ENCODE measurements around the gene DNAJC27. TPM values are rescaled to one million over a fixed set of nuclear protein-coding genes. Genes with fewer than 3 reads are reported as not detected.

The DNAJC27 gene
- total RNA-seq, 1 experiment from 2014 or later, result 2.0 TPM

- no peak for TF ChIP-seq EZH2 (IDR thresholded peaks at IDR 0.05; ENCODE audit: low read length, unreplicated experiment)
- TF ChIP-seq EZH2phosphoT487 (IDR thresholded peaks at IDR 0.05; ENCODE audit: borderline replicate concordance, low read length), result no peak
- TF ChIP-seq, protein P1, sequence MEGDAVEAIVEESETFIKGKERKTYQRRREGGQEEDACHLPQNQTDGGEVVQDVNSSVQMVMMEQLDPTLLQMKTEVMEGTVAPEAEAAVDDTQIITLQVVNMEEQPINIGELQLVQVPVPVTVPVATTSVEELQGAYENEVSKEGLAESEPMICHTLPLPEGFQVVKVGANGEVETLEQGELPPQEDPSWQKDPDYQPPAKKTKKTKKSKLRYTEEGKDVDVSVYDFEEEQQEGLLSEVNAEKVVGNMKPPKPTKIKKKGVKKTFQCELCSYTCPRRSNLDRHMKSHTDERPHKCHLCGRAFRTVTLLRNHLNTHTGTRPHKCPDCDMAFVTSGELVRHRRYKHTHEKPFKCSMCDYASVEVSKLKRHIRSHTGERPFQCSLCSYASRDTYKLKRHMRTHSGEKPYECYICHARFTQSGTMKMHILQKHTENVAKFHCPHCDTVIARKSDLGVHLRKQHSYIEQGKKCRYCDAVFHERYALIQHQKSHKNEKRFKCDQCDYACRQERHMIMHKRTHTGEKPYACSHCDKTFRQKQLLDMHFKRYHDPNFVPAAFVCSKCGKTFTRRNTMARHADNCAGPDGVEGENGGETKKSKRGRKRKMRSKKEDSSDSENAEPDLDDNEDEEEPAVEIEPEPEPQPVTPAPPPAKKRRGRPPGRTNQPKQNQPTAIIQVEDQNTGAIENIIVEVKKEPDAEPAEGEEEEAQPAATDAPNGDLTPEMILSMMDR (conservative IDR thresholded peaks at IDR 0.05; ENCODE audit: low read depth, low read length), result no peak
- peaks cover 20% of the 10 kb centered on the region for H3K79me2 ChIP-seq (ENCODE audit: low read length)
- no peak for DNase-seq
- H3K9me2 ChIP-seq (replicated peaks; ENCODE audit: low read length), result no peaks in the 10 kb centered on the region
- no peak overlapping the region for H3K9ac ChIP-seq (ENCODE audit: low read length)
- H3K4me1 ChIP-seq (ENCODE audit: insufficient read depth, low read length), result 0 out of 2 replicates have a peak, but pooled peaks cover 3% of the 10 kb centered on the region
- no peak overlapping the region for H3K4me2 ChIP-seq (ENCODE audit: low read length)
- H4K20me1 ChIP-seq (ENCODE audit: low read length), result 0 out of 2 replicates have a peak, but pooled peaks cover 7% of the 10 kb centered on the region
- POLR2A ChIA-PET (ENCODE audit: unreplicated experiment), result no interaction called here
- ATAC-seq, result no peak
- no peak overlapping the region for H2AFZ ChIP-seq (ENCODE audit: low read length)
- no peaks in the 10 kb centered on the region for H3K9me3 ChIP-seq (ENCODE audit: low read length)
- CTCF ChIA-PET, result no interaction called here
- H3K27me3 ChIP-seq (ENCODE audit: low read length), result no peaks in the 10 kb centered on the region
- intact Hi-C loops (cut with micrococcal nuclease), result no loop called here
- H3F3A ChIP-seq (ENCODE audit: low read length, unreplicated experiment), result no peaks in the 10 kb centered on the region
- H3K27ac ChIP-seq (ENCODE audit: low read length), result no peak overlapping the region
- H3K36me3 ChIP-seq (ENCODE audit: low read depth, low read length), result no peaks in the 10 kb centered on the region; the same call in 1 of the 2 replicates
- no peak overlapping the region for H3K4me3 ChIP-seq (ENCODE audit: low read length)
- no TSS peak for BruUV-seq (replicated peaks)
These were observed 59.2 kb downstream of the DNAJC27 start for GRCh38 chr2:24912523-24912922.

- no peak for ATAC-seq
These were observed 61.5 kb downstream of the DNAJC27 start for GRCh38 chr2:24910245-24910644.

More at GRCh38 chr2:24910245-24910644, 61.5 kb downstream of the DNAJC27 start:
- Histone ChIP-seq H3K27me3 (ENCODE audit: low read length) (no peaks in the 10 kb centered on the region), H3F3A (ENCODE audit: low read length, unreplicated experiment) (no peaks in the 10 kb centered on the region), H3K4me1 (ENCODE audit: insufficient read depth, low read length) (no peaks in the 10 kb centered on the region), H3K4me3 (ENCODE audit: low read length) (no peak overlapping the region), H2AFZ (ENCODE audit: low read length) (no peak overlapping the region), H3K4me2 (ENCODE audit: low read length) (no peak overlapping the region), H3K9me2 (replicated peaks; ENCODE audit: low read length) (no peaks in the 10 kb centered on the region), H4K20me1 (ENCODE audit: low read length) (no peaks in the 10 kb centered on the region), H3K79me2 (ENCODE audit: low read length) (peaks cover 7% of the 10 kb centered on the region; the same call in 1 of the 2 replicates), H3K36me3 (ENCODE audit: low read depth, low read length) (no peaks in the 10 kb centered on the region; the same call in 1 of the 2 replicates), H3K9me3 (ENCODE audit: low read length) (no peaks in the 10 kb centered on the region), H3K9ac (ENCODE audit: low read length) (no peak overlapping the region), H3K27ac (ENCODE audit: low read length) (no peak overlapping the region)
- POLR2A ChIA-PET (ENCODE audit: unreplicated experiment), result no interaction called here
- DNase-seq, result no peak
- intact Hi-C loops (cut with micrococcal nuclease), result no loop called here
- CTCF ChIA-PET, result no interaction called here
- TF ChIP-seq EZH2phosphoT487 (IDR thresholded peaks at IDR 0.05; ENCODE audit: borderline replicate concordance, low read length), result no peak
- TF ChIP-seq, protein P1 (conservative IDR thresholded peaks at IDR 0.05; ENCODE audit: low read depth, low read length), result no peak
- no peak for TF ChIP-seq EZH2 (IDR thresholded peaks at IDR 0.05; ENCODE audit: low read length, unreplicated experiment)
- BruUV-seq (replicated peaks), result no TSS peak

Data from PC-3 (cell line).